GM12878 (cell line): ENCODE data around the gene RORC. TPM values are rescaled to one million over a fixed set of nuclear protein-coding genes. Genes with fewer than 3 reads are reported as not detected.

Experiments used
- ATAC-seq: fragments of 200-7000 bp; cut with Tn5 transposase; 3 replicates; pipeline ENCODE4 v1.9.1; 2020; ENCODE audit warnings: mild to moderate bottlenecking, moderate library complexity
- BruUV-seq: library from RNA; stranded (reverse); fragments of 400-500 nt; replicated peaks from 2 replicates; lab custom pipeline; 2021; lab: Mats Ljungman, UMichigan
- CTCF ChIA-PET: fragments of 300-600 bp; sonication (Branson Sonifier 250); formaldehyde crosslinking; extraction: SDS; loops from one replicate; lab custom pipeline; 2021; ENCODE audit warnings: inconsistent platforms; lab: Yijun Ruan, JAX
- POLR2A ChIA-PET: fragments of 350-600 bp; formaldehyde crosslinking; extraction: SDS; loops from one replicate; lab custom pipeline; 2021; ENCODE audit warnings: inconsistent platforms; lab: Charles Lee
- RAD21 ChIA-PET: fragments of 300-600 bp; sonication (Branson Sonifier 250); formaldehyde crosslinking; loops from one replicate; lab custom pipeline; 2023; ENCODE audit warnings: antibody characterized with exemption; ENCODE audit not compliant: unreplicated experiment; lab: Charles Lee
- SMC1A ChIA-PET: fragments of 300-600 bp; sonication (Branson Sonifier 250); formaldehyde crosslinking; loops from one replicate; lab custom pipeline; 2023; ENCODE audit not compliant: unreplicated experiment, uncharacterized antibody; lab: Charles Lee
- DNase-seq: peaks from one replicate; pipeline ENCODE4 v3.0.0-alpha.2; 2011; ENCODE audit warnings: low read depth, low spot score
- FAIRE-seq: peaks from 3 replicates; lab custom pipeline; 2011; peaks lifted over from hg19 to GRCh38; lab: Jason Lieb, UNC
- H2AFZ ChIP-seq: 2 replicates; pipeline ENCODE4 v1.6.0; 2011; ENCODE audit warnings: low read depth, low read length, control low read depth; ENCODE audit not compliant: control insufficient read depth
- H3K27ac ChIP-seq: 2 replicates; pipeline ENCODE4 v1.5.1; 2011; ENCODE audit warnings: control low read depth; ENCODE audit not compliant: control insufficient read depth, insufficient read depth
- H3K27me3 ChIP-seq, 2 experiments: replicated peaks in 1 of 2; 2 replicates each; pipeline versions ENCODE4 v1.6.0 to v1.6.1; 2011; ENCODE audit warnings: low read length in 1 of 2; ENCODE audit not compliant: control insufficient read depth in 2 of 2, insufficient read depth in 2 of 2
- H3K36me3 ChIP-seq, 2 experiments: 2 replicates each; pipeline ENCODE4 v1.5.1; 2011; ENCODE audit warnings: low read length in 1 of 2; ENCODE audit not compliant: control insufficient read depth in 2 of 2, insufficient read depth in 2 of 2
- H3K4me1 ChIP-seq: 2 replicates; pipeline ENCODE4 v1.6.1; 2011; ENCODE audit warnings: mild to moderate bottlenecking, low read length, moderate library complexity, mixed read lengths; ENCODE audit not compliant: control insufficient read depth, insufficient read depth
- H3K4me2 ChIP-seq: 2 replicates; pipeline ENCODE4 v1.6.0; 2011; ENCODE audit warnings: control low read depth; ENCODE audit not compliant: control insufficient read depth, insufficient read depth
- H3K4me3 ChIP-seq: fragments of 200-600 bp; sonication (generic); 2 replicates; pipeline ENCODE4 v1.5.1; 2016
- H3K79me2 ChIP-seq: 2 replicates; pipeline ENCODE4 v1.6.0; 2011; ENCODE audit warnings: low read length; ENCODE audit not compliant: control insufficient read depth, insufficient read depth
- H3K9ac ChIP-seq: 2 replicates; pipeline ENCODE4 v1.8.0; 2011; ENCODE audit warnings: low read length, control low read depth, mixed read lengths; ENCODE audit not compliant: control insufficient read depth, insufficient read depth
- H3K9me3 ChIP-seq: replicated peaks from 3 replicates; pipeline ENCODE4 v1.5.1; 2011; ENCODE audit warnings: mild to moderate bottlenecking, low read length; ENCODE audit not compliant: control insufficient read depth, insufficient read depth
- H4K20me1 ChIP-seq: 2 replicates; pipeline ENCODE4 v1.6.0; 2011; ENCODE audit not compliant: control insufficient read depth, insufficient read depth
- BCL11A ChIP-seq: IDR thresholded peaks from 2 replicates; pipeline ENCODE4 v1.6.1; 2011; ENCODE audit warnings: low read depth, low read length
- CHD2 ChIP-seq: IDR thresholded peaks from 2 replicates; pipeline ENCODE4 v1.6.1; 2011; ENCODE audit warnings: low read depth, low read length, improper control_type of control experiment, borderline replicate concordance
- IKZF1 ChIP-seq: fragments of 450-650 bp; conservative IDR thresholded peaks from 2 replicates; pipeline ENCODE4 v1.6.1; 2017; ENCODE audit warnings: antibody characterized with exemption, mild to moderate bottlenecking
- NRF1 ChIP-seq: conservative IDR thresholded peaks from 2 replicates; pipeline ENCODE4 v1.6.1; 2011; ENCODE audit warnings: mild to moderate bottlenecking, low read depth, low read length, improper control_type of control experiment
- SIX5 ChIP-seq: IDR thresholded peaks from 2 replicates; pipeline ENCODE4 v1.6.1; 2011; ENCODE audit warnings: mild to moderate bottlenecking, low read depth, low read length, moderate library complexity; ENCODE audit not compliant: severe bottlenecking
- SUZ12 ChIP-seq: fragments of 200-600 bp; sonication (generic); IDR thresholded peaks from one replicate; pipeline ENCODE4 v1.6.1; 2018; ENCODE audit warnings: antibody characterized with exemption, mild to moderate bottlenecking; ENCODE audit not compliant: unreplicated experiment
- TAF1 ChIP-seq: IDR thresholded peaks from 2 replicates; pipeline ENCODE4 v1.6.1; 2011; ENCODE audit warnings: mild to moderate bottlenecking, low read depth, low read length, borderline replicate concordance
- ZBTB40 ChIP-seq: fragments of 450-650 bp; IDR thresholded peaks from 2 replicates; pipeline ENCODE4 v1.6.1; 2016; ENCODE audit warnings: mild to moderate bottlenecking, moderate library complexity, borderline replicate concordance
- WGBS: methylation state at CpG from one replicate; pipeline ENCODE4 v1.1.6; 2016; ENCODE audit warnings: low lambda C conversion rate; ENCODE audit not compliant: insufficient replicate concordance, insufficient coverage; ENCODE audit errors: missing lambda C conversion rate; 5-methylcytosine and 5-hydroxymethylcytosine counted together
- in situ Hi-C: fragments of 300-500 bp; cut with MboI; formaldehyde crosslinking; loops from 9 replicates; pipeline ENCODE4 v1.14.3; 2018; ENCODE audit warnings: mixed read lengths
- intact Hi-C: fragments of 100-400 bp; cut with micrococcal nuclease; formaldehyde crosslinking; loops from one replicate; pipeline ENCODE4 v1.14.2; 2022; ENCODE audit not compliant: unreplicated experiment
- polyA plus RNA-seq, 11 experiments: library from polyadenylated mRNA; depleted of rRNA in 4 of 11; unstranded in 6 of 11; stranded (reverse) in 5 of 11; fragments of >200 nt; fragmentation: Nextera tagmentation in 4 of 11; fragmentation: Illumina TruSeq in 1 of 11; extraction: Ambion mirVana in 4 of 11; extraction: Trizol in 1 of 11; gene quantifications; 1 replicate in 1 of 11; 2 replicates in 10 of 11; pipeline versions ENCODE4 v1.2.1 to v1.2.3, GENCODE V29; 2011 to 2016; ENCODE audit warnings: inconsistent platforms in 2 of 11, missing spikeins in 2 of 11, low read depth in 1 of 11
- total RNA-seq, 4 experiments: library from RNA; depleted of rRNA in 3 of 4; stranded (reverse); fragments of >200 nt in 3 of 4; fragmentation: Illumina TruSeq in 1 of 4; extraction: Trizol in 1 of 4; gene quantifications; 2 replicates each; pipeline versions ENCODE4 v1.2.1 to v1.2.3, GENCODE V29; 2013 to 2021

Gene RORC
- total and polyA plus RNA-seq, 10 of the 15 experiments (the other 5 are each of a cell fraction or from before 2014, with no cell fraction given) = not detected

- TF ChIP-seq CHD2 (no peak), SIX5 (no peak)
Observed at GRCh38 chr1:151868486-151868885, 36.9 kb upstream of the RORC start (continued).

GRCh38 chr1:151867765-151868411 is 36.3 kb upstream of the RORC start:
- CTCF ChIA-PET = interaction anchor here (0.8 kb wide), 1 partner anchor 22 kb away, joined by 3 read pairs; no protein-coding TSS in a partner anchor

More at GRCh38 chr1:151867765-151868411, 36.3 kb upstream of the RORC start:
- in situ Hi-C loops = no loop called here
- BruUV-seq = no TSS peak
- ATAC-seq (no peak), FAIRE-seq (no peak), DNase-seq (no peak)
- Histone ChIP-seq H3K27me3 (no peaks in the 10 kb centered on the region; a peak in 1 of 4 replicates), H3K27ac (no peak overlapping the region), H3K36me3 (no peaks in the 10 kb centered on the region), H4K20me1 (no peaks in the 10 kb centered on the region), H3K4me1 (no peaks in the 10 kb centered on the region), H3K4me3 (no peak overlapping the region), H3K79me2 (no peaks in the 10 kb centered on the region), H2AFZ (no peak overlapping the region), H3K9ac (no peak overlapping the region), H3K4me2 (no peak overlapping the region), H3K9me3 (no peaks in the 10 kb centered on the region)
- TF ChIP-seq NRF1 (no peak), SUZ12 (no peak), IKZF1 (no peak), ZBTB40 (no peak), TAF1 (no peak), BCL11A (no peak)
- intact Hi-C loops = no loop called here
- ChIA-PET RAD21 (no interaction called here), SMC1A (no interaction called here), POLR2A (no interaction called here)
- WGBS = 52% methylated on average over 7 of the region's 7 CpGs
